DND-41 (cell line): ENCODE results near the gene DENND2D.

ENCODE experiments used
- EZH2 ChIP-seq: IDR thresholded peaks from 3 replicates; pipeline ENCODE4 v1.6.1; 2012; ENCODE audit warnings: borderline replicate concordance, low read depth, mild to moderate bottlenecking, moderate library complexity, low read length, inconsistent platforms; ENCODE audit not compliant: severe bottlenecking
- TF ChIP-seq, protein P1 (sequence below): IDR thresholded peaks from 2 replicates; pipeline ENCODE4 v1.5.1; 2012; ENCODE audit warnings: borderline replicate concordance, low read length, moderate library complexity, mild to moderate bottlenecking; ENCODE audit not compliant: poor library complexity, severe bottlenecking; ENCODE audit errors: extremely low read depth

DNA sequence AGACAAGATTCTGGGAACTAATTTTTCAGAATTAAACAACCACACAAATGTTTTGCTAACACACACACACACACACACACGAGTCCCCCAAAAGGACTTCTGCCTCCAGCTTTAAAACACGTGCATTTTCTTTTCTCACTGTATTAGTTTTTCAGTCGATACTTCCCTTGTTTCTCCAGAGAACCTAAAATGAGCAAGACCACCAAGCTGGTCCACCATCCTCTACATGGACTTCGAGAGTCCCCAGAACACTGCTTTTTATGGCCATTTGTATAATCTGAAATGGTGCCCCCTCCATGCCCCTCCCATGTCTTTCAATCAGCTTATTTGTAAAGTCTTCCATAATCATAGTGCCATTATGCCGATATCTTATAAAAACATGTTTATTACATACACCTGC, 16.3 kb upstream of the DENND2D start:
- TF ChIP-seq, protein P1, sequence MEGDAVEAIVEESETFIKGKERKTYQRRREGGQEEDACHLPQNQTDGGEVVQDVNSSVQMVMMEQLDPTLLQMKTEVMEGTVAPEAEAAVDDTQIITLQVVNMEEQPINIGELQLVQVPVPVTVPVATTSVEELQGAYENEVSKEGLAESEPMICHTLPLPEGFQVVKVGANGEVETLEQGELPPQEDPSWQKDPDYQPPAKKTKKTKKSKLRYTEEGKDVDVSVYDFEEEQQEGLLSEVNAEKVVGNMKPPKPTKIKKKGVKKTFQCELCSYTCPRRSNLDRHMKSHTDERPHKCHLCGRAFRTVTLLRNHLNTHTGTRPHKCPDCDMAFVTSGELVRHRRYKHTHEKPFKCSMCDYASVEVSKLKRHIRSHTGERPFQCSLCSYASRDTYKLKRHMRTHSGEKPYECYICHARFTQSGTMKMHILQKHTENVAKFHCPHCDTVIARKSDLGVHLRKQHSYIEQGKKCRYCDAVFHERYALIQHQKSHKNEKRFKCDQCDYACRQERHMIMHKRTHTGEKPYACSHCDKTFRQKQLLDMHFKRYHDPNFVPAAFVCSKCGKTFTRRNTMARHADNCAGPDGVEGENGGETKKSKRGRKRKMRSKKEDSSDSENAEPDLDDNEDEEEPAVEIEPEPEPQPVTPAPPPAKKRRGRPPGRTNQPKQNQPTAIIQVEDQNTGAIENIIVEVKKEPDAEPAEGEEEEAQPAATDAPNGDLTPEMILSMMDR = no peak
- TF ChIP-seq EZH2 = no peak
